Kasumi-1 (cell line): Measurements from ENCODE around the gene TMEM87A.

Experiments used
- DNase-seq, 2 experiments: peaks; one replicate each; lab custom pipeline; 2025; lab: John Stamatoyannopoulos, UW

The TMEM87A gene

GRCh38 chr15:42207674-42208579 lies 65.3 kb downstream of the TMEM87A start, which contains the start of gene VPS39:
Gene VPS39 (minus strand): TSS chr15:42208304. CDS start chr15:42208153, 151 bp downstream.
- DNase-seq = peak; percentile 65 to 66

DNA sequence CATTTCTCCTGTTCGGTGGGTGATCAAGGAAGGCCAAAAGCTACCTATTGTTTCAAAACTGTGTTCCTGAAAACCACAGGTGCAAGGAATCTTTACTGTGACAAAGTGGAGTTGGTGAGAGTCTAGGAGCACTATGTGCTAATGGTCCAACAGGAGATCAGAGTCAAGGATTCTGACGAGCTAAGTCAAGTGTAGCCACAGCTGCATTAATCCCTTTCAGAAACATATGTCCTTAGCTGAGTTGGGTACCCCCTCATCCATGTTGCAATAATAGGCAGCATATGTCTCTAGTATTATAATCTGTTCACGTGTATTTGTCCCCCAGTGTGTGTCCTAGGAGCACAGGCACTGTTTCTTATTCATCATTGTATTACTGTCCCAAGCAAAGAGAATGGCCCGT lies 66.8 kb downstream of the TMEM87A start:
- no peak for DNase-seq

DNA sequence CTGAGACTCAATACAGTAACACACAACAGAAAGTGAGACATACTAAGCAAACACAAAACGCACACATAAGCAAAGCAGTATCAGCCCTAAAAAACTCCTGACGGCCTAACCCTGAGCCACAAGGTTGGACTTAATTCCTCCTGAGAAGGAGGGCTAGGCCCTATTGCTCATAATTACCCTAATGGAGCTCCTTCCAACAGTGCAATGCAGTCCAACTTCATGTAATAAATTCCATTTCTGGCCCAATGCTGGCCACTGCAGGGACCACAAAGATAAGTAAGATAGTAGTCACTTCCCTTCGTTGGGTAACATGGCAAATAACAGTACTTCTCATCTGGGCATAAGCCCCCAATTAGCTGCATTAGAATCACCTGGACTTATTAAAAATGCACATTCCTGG lies 69.3 kb downstream of the TMEM87A start:
- DNase-seq = no peak

DNA sequence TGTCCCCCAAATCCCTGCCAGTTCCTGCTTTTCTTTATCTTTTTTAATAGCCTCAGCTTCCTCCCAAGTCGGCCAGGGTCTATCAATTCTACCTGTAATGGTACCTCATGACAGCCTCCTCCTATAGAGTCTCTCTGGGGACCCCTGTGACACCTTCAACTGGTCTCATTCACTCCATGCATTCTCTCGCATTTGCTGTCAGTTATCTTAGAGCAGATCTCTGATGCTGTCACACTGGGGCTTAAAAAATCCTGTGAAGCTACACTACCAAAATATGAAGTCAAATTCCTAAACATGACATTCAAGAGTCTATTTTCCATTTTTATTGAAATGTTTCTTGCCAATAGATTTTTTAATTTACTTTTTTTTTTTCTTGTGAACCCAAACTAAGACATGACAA lies 70.6 kb downstream of the TMEM87A start:
- no peak for DNase-seq

DNA sequence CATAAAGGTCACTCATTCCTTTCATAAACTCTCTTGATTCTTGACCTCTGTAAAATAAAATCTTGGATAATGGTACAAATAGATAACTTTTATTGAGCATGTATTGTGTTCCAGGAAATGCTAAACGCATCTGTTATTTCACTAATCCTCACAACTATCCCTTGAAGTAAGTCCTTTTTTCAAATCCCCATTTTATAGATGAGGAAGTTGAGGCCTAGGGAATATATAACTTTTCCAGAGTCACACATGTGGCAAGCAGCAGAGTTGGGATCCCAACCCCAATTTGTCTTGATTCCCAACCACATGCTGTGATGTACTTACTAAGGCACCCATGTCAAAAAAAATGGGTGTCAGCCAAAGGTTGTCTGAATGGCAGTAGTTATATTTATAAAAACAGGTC lies 71.4 kb downstream of the TMEM87A start:
- DNase-seq = no peak

- no peak for DNase-seq
These were observed 74.1 kb downstream of the TMEM87A start for GRCh38 chr15:42199126-42199525.

DNA sequence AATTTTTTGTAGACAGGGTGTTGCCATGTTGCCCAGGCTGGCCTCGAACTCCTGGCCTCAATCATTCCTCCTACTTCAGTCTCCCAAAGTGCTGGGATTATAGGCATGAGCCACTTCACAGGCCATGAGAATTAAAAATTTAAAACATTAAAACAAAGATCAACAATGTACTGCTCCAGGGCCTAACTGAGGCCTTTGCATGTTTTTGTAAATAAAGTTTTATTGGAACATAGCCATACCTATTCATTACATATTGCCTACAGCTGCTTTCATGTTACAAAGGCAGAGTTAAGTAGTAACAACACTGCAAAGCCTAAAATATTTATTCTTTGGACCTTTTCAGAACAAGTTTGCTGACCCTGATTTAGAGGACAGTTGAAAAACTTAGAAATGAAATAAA lies 74.7 kb downstream of the TMEM87A start:
- DNase-seq = no peak

- DNase-seq = no peak
These were observed 78.7 kb downstream of the TMEM87A start for GRCh38 chr15:42194513-42194912.

DNA sequence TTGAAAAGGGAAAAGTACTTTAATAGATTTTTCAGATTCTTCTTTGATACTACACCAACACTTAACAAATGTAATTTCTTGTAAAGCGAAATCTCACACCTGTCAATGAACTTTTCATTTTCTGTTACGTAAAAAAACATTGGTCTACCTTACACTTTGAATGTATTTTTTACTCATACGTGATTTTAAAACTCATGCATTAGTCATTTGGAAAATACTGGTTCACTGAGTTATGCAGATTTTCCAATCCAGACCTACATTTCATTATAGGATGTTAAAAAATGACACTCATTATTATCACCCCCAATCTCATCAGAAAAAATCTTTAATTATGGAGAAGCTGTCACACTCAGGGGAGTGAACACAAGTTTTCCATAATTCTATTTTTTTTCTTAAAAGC lies 79.8 kb downstream of the TMEM87A start:
- DNase-seq = no peak

GRCh38 chr15:42191610-42192346 lies 81.5 kb downstream of the TMEM87A start:
- DNase-seq = no peak

DNA sequence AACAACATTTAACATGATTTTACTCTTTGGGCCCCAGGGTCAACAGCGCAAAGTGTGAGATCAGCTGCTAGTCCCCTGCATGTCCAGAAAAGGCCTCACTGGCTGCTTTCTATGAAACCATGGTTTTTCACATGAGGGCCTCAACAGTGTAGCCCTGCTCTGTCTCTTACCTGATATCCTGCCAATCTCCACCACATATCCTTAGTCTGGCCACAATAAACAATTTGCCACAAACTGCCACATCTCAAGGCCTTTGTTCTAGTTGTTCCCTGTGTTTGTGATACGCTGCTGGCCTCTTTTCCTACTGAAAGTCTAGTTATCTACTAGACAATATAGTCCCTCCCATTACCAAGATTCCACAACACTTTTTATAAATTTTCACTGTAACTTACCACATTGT lies 82.9 kb downstream of the TMEM87A start:
- DNase-seq = no peak

DNA sequence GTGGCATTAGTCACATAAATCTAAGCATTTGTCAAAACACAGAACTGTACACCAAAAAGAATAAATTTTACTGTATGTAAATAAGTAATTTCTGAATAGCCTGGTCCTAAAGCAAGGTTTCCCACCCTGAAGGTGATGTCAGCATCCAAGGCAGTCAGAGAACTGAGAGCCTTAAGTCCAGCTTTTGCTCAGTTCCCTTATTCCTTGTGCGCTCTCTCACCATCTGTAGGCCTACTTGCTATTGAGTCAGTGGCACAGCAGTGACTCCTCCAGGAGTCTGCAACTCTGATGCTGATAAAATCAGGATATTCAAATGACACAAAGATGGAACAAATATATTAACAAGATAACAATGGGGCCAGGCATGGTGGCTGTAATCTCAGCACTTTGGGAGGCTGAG lies 87.4 kb downstream of the TMEM87A start:
- no peak for DNase-seq

DNA sequence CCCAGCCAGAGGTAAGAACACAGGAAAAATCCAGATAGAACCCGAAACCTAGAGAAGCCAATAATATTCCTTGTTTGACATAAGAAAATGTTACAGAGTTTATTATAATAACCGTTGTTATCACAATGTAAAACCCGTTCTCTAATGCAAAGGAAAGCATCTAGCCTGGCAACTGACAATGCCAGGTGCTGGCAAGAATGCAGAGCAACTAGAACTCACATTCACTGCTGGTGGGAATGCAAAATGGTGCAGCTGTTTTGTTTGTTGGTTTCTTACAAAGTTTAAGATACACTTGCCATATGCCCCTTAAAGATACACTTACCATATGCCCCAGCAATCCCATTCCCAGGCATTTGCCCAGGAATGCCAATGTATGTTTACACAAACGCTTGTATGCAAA lies 88.5 kb downstream of the TMEM87A start:
- DNase-seq = no peak

- DNase-seq = no peak
These were observed 88.9 kb downstream of the TMEM87A start for GRCh38 chr15:42184296-42184695.

DNA sequence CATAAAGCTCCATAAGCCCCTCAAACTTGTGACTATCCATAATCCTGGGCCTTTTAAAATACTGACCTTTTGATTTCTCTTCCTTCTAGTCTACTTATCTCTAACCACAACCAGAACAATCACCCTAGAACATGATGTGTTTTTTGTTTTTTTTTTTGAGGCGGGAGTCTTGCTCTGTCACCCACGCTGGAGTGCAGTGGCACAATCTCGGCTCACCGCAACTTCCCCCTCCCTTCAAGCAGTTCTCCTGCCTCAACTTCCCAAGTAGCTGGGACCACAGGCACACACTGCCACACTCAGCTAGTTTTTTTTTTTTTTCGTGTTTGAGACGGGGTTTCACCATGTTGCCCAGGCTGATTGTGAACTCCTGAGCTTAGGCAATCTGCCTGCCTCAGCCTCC lies 90.3 kb downstream of the TMEM87A start:
- DNase-seq = no peak

DNA sequence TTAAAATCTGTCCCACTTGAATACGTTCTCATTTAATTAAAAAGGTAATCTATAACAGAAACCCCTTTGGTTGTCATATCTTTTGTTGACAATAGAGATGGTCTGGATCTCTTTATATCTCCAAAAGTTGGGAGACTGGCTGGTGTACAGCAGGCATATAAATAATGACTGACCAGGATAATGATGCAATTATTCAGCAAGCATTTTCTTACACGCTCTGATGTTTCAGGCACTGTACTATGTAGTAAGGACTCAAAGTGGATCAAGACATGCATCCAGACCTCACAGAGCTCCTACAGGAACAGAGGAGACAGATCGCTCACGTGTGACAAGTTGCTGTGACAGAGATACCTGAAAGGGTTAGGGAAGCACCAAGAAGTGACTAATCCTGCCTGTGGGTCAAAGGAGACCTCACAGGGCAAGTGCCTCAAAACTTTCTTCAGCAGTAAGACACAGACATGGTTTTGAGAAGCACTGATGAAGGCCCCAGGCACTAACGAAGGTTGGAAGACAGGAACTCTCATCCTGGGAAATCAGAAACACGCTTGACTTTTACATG lies 90.8 kb downstream of the TMEM87A start:
- no peak for DNase-seq

DNA sequence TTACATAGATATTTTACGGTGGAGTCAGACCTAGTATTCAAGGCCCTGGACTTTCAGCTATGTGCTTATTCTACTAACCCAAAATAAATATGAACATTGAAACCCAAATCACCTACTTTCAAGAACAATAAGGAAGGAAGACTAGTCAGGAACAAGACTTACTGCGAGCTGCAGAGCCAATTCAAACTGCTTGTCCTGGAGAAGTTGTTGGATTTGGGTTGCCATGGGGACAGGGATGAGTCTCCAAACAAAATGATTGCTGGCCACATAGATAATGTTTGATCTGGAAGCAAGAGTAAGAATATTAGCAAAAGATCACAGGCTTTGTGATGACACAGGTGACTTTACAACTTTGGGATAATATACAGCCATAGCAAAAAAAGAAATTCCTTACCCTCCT lies 95.2 kb downstream of the TMEM87A start:
- DNase-seq = no peak

DNA sequence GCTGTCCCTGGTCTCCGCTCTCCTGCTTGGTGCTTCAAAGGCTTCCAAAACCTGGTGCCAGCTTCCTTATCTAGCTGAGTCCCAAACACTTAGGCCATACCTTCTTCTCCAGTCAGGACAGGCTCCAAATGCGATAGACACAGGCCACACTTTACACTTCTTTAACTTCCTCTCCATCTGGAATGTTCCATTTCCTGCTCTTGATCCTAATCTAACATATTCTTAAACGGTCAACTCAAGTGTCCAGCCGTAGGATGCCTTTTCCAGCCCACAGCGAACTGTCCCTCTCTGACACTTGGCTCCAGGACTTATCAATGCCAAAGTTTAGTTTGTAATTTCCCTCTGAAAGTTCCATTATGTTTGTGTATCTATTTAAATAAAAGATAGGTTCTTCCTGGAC lies 97.6 kb downstream of the TMEM87A start:
- no peak for DNase-seq

GRCh38 chr15:42172475-42172874 lies 100.8 kb downstream of the TMEM87A start:
- no peak for DNase-seq

- no peak for DNase-seq
These were observed 101.4 kb downstream of the TMEM87A start for GRCh38 chr15:42171795-42172194.

GRCh38 chr15:42171122-42171521 lies 102.1 kb downstream of the TMEM87A start:
- no peak for DNase-seq

- no peak for DNase-seq
These were observed 106.8 kb downstream of the TMEM87A start for GRCh38 chr15:42166225-42166940.
